GM06990 (cell line): Measurements from ENCODE around the gene PDLIM7.
"Not testable (repeated sequence)": the region's sequence is repeated elsewhere in the genome, so short reads cannot be mapped to it uniquely, and the experiment has no call there.

Experiments
- DNase-seq: peaks from one replicate; pipeline ENCODE4 v3.0.0-alpha.2; 2011; ENCODE audit not compliant: insufficient read length; ENCODE audit errors: extremely low read depth
- H3K27me3 ChIP-seq: replicated peaks from 2 replicates; pipeline ENCODE4 v1.6.0; 2011; ENCODE audit warnings: low read length; ENCODE audit not compliant: control insufficient read depth, insufficient read depth
- H3K36me3 ChIP-seq: 2 replicates; pipeline ENCODE4 v1.5.1; 2011; ENCODE audit warnings: low read length; ENCODE audit not compliant: control insufficient read depth, insufficient read depth
- H3K4me3 ChIP-seq: replicated peaks from 2 replicates; pipeline ENCODE4 v1.5.1; 2011; ENCODE audit warnings: low read depth, mild to moderate bottlenecking, control low read depth, low read length
- CTCF ChIP-seq: IDR thresholded peaks from 2 replicates; pipeline ENCODE4 v1.5.1; 2011; ENCODE audit warnings: low read length, control low read depth, mild to moderate bottlenecking, inconsistent platforms; ENCODE audit not compliant: insufficient read depth, poor library complexity, severe bottlenecking

Gene PDLIM7

GRCh38 chr5:177535125-177535524 lies 37.7 kb upstream of the PDLIM7 start:
- no peak overlapping the region for H3K4me3 ChIP-seq
- no peak for TF ChIP-seq CTCF
- DNase-seq, result no peak
- H3K27me3 ChIP-seq, result no peaks in the 10 kb centered on the region
- H3K36me3 ChIP-seq, result peaks cover 16% of the 10 kb centered on the region

- H3K27me3 ChIP-seq, DNase-seq, H3K4me3 ChIP-seq: not testable (repeated sequence)
- peaks cover 19% of the 10 kb centered on the region for H3K36me3 ChIP-seq
These were observed 37.0 kb upstream of the PDLIM7 start for GRCh38 chr5:177534433-177534832.

DNA sequence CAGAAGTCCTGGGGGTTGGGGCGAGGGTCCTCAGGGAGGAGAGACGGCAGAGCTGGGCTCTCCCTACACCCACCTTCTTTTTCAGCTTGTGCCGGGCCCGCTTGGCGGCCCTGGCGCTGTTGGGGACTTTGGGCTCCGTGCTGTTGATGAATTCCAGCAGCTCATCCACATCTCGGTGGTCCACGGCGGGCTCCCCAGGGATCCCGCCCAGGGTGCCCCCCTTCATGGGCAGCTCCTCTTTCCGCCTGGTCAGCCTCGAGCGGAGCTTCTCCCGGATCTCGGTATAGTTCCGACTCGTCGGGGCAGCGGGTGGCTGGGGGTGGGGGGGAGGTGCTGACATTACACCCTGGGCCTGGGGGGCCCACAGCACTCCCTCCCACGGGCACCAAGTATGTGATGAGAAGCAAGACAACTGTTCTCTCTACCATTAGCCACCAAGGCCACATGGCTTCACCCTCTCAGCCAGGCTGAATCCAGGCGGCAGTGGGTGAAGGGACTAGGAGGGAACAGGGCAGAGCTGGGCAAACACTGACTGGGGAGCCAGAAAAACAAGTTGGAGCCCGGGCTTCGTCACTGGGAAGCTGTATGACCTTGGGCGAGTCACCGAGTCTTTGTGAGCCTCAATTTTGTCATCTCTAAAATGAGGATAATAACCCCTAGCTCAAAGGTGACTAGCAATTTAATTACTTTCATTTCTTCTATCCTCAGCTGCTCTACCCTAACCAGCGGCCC lies 34.0 kb upstream of the PDLIM7 start:
- Histone ChIP-seq H3K27me3 (no peaks in the 10 kb centered on the region), H3K4me3 (no peak overlapping the region), H3K36me3 (peaks cover 32% of the 10 kb centered on the region)
- no peak for TF ChIP-seq CTCF
- no peak for DNase-seq

GRCh38 chr5:177530638-177531037 lies 33.2 kb upstream of the PDLIM7 start:
- H3K36me3 ChIP-seq, result peaks cover 33% of the 10 kb centered on the region
- DNase-seq, result no peak
- TF ChIP-seq CTCF, result no peak
- H3K27me3 ChIP-seq, result no peaks in the 10 kb centered on the region
- no peak overlapping the region for H3K4me3 ChIP-seq

DNA sequence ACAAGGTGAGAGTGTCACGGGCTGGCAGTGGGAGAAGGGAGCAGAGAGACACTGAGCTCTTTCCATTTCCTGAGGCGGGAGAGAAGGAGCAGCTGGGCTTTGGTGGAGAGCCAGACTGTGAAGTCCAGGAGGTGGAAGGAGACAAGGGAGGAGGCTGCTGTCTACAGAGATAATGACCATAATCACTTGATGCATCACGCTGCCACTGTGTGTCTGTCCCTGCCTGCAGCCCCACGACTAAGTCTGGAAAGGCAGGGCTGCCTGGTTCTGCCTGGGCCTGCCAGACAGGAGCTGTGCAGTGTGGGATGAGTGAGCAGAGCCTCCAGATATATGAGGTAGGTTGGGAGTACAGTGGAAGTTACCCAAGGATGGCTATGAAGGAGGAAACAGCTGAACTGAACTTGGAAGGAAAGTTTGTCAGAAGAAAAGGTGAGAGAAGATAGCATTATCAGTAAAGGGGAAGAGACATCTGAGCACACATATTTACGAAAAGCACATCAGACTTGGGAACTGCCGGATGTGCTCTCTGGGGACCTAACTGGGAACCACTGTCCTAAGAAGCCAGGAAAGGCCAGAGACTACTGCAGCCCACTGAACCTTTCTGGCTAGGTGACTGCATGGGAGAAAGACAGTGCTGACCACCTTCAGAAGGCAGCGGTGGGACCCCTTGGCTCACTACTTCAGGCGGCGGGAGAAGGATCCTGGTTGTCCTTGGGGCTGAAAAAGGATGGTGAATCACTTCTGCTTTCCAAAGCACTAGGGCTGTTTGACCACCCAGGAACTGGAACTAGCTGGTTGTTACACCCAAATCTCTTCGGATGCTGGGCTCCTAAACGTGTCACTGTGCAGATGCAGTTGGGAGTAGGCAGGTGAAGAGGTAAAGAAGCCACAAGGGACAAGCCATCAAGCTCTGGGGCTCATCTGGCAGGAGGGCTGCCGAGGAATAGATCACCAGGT lies 32.1 kb upstream of the PDLIM7 start:
- peaks cover 34% of the 10 kb centered on the region for H3K36me3 ChIP-seq
- no peak overlapping the region for H3K4me3 ChIP-seq

More for the DNA sequence above, 32.1 kb upstream of the PDLIM7 start:
- no peak for TF ChIP-seq CTCF
- no peak for DNase-seq
- H3K27me3 ChIP-seq, result no peaks in the 10 kb centered on the region
